Keratinocyte (primary cell): ENCODE measurements around the gene ANKS1A.
"Not testable (repeated sequence)": the region's sequence is repeated elsewhere in the genome, so short reads cannot be mapped to it uniquely, and the experiment has no call there.

Source experiments
- CTCF ChIP-seq, 3 experiments: IDR thresholded peaks in 1 of 3; conservative IDR thresholded peaks in 1 of 3; optimal IDR thresholded peaks in 1 of 3; 2 replicates in 2 of 3; 3 replicates in 1 of 3; pipeline versions ENCODE3 to v1.5.1; 2011; ENCODE audit warnings: low read length in 3 of 3, mild to moderate bottlenecking in 3 of 3, moderate library complexity in 2 of 3, control low read depth in 1 of 3, inconsistent platforms in 1 of 3; ENCODE audit not compliant: insufficient read depth in 2 of 3; ENCODE audit errors: extremely low read depth in 1 of 3
- EZH2 ChIP-seq: IDR thresholded peaks from one replicate; pipeline ENCODE4 v1.6.1; 2012; ENCODE audit warnings: inconsistent platforms, mild to moderate bottlenecking, low read length, moderate library complexity

- not testable (repeated sequence) for TF ChIP-seq CTCF (optimal IDR thresholded peaks at IDR 0.05 in 1 of 3, IDR thresholded peaks at IDR 0.05 in 1 of 3, conservative IDR thresholded peaks at IDR 0.05 in 1 of 3; ENCODE audit: extremely low read depth in 1 of 3, insufficient read depth in 2 of 3, low read length in 3 of 3); EZH2
Measured at GRCh38 chr6:35003886-35004530, 115.0 kb downstream of the ANKS1A start.
